ENCODE data around the gene UBE2U. TPM values are rescaled to one million over a fixed set of nuclear protein-coding genes. Genes with fewer than 3 reads are reported as not detected.

Gene UBE2U
- total RNA-seq, 4 donors from 2014 or later = not detected

DNA sequence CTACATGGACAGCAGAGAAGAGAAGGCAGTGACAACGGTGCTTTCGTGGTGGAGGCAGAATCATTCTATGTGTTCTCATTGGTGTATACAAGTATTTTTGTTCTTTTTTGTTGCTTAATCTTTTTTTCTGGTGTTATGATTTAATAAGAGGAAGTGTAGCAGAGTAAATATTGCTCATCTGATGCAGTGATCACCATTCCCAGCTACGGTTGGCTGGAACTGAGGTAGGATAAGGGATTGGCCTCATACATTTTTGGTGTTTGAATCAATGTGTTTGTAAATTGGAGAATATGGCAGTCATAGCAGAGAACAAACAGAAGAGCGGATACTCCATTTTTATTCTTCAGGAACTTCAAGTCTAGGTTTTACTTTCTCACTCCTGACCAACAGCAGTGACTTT, 76.6 kb downstream of the UBE2U start:
- no peak overlapping the region for H3K27ac ChIP-seq

GRCh38 chr1:64282351-64282750, 78.9 kb downstream of the UBE2U start:
- no peak for DNase-seq (ENCODE audit: low spot score in 2 of 2)
- H3K4me1 ChIP-seq = peaks cover 11% of the 10 kb centered on the region
- TF ChIP-seq POLR2AphosphoS5 (IDR thresholded peaks at IDR 0.05) (no peak), CTCF (IDR thresholded peaks at IDR 0.05) (no peak), POLR2A (IDR thresholded peaks at IDR 0.05) (no peak), EP300 (IDR thresholded peaks at IDR 0.05) (no peak)
- no peaks in the 10 kb centered on the region for H3K27me3 ChIP-seq
- WGBS = 22% methylated on average over 4 of the region's 4 CpGs
- no peaks in the 10 kb centered on the region for H3K9me3 ChIP-seq
- H3K4me3 ChIP-seq = no peak overlapping the region
- no peaks in the 10 kb centered on the region for H3K36me3 ChIP-seq
- H3K27ac ChIP-seq = no peak overlapping the region

More for the DNA sequence above, 76.6 kb downstream of the UBE2U start:
- no peaks in the 10 kb centered on the region for H3K9me3 ChIP-seq
- H3K4me1 ChIP-seq = peaks cover 11% of the 10 kb centered on the region
- H3K4me3 ChIP-seq = no peak overlapping the region
- no peak for DNase-seq (ENCODE audit: low spot score in 2 of 2)
- no peaks in the 10 kb centered on the region for H3K36me3 ChIP-seq
- WGBS = 83% methylated on average over 4 of the region's 4 CpGs
- no peaks in the 10 kb centered on the region for H3K27me3 ChIP-seq
- no peak for TF ChIP-seq CTCF (IDR thresholded peaks at IDR 0.05)
- no peak for TF ChIP-seq EP300 (IDR thresholded peaks at IDR 0.05)
- TF ChIP-seq POLR2AphosphoS5 (IDR thresholded peaks at IDR 0.05) = no peak
- no peak for TF ChIP-seq POLR2A (IDR thresholded peaks at IDR 0.05)

- DNase-seq (ENCODE audit: low spot score in 2 of 2) = no peak
- WGBS = 64% methylated on average over 3 of the region's 3 CpGs
- Histone ChIP-seq H3K27ac (no peak overlapping the region), H3K9me3 (no peaks in the 10 kb centered on the region), H3K36me3 (no peaks in the 10 kb centered on the region), H3K27me3 (no peaks in the 10 kb centered on the region), H3K4me3 (no peak overlapping the region), H3K4me1 (peaks cover 11% of the 10 kb centered on the region)
- TF ChIP-seq POLR2A (IDR thresholded peaks at IDR 0.05) (no peak), EP300 (IDR thresholded peaks at IDR 0.05) (no peak), POLR2AphosphoS5 (IDR thresholded peaks at IDR 0.05) (no peak), CTCF (IDR thresholded peaks at IDR 0.05) (no peak)
Observed at GRCh38 chr1:64287071-64287470, 83.6 kb downstream of the UBE2U start.

GRCh38 chr1:64290420-64290819, 87.0 kb downstream of the UBE2U start:
- DNase-seq (ENCODE audit: low spot score in 2 of 2) = no peak
- no peak overlapping the region for H3K4me3 ChIP-seq
- TF ChIP-seq EP300 (IDR thresholded peaks at IDR 0.05) (no peak), POLR2A (IDR thresholded peaks at IDR 0.05) (no peak), POLR2AphosphoS5 (IDR thresholded peaks at IDR 0.05) (no peak), CTCF (IDR thresholded peaks at IDR 0.05) (no peak)

DNA sequence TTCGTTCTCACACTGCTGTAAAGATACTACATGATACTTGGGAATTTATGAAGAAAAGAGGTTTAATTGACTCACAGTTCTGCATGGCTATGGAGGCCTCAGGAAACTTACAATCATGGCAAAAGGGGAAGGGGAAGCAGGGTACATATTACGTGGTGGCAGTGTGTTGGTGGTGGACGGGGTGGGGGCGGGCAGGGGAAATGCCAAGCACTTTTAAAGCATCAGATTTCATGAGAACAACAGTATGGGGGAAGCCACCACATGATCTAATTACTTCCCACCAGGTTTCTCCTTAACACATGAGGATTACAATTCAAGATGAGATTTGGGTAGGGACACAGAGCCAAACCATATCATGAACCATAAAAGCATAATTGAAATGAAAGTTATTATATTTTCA, 88.5 kb downstream of the UBE2U start:
- H3K9me3 ChIP-seq = no peaks in the 10 kb centered on the region
- no peaks in the 10 kb centered on the region for H3K4me1 ChIP-seq
- DNase-seq (ENCODE audit: low spot score in 2 of 2) = no peak
- 78% methylated on average over 4 of the region's 4 CpGs for WGBS
- H3K27ac ChIP-seq = no peak overlapping the region
- no peaks in the 10 kb centered on the region for H3K27me3 ChIP-seq
- H3K36me3 ChIP-seq = no peaks in the 10 kb centered on the region
- no peak for TF ChIP-seq CTCF (IDR thresholded peaks at IDR 0.05)
- TF ChIP-seq POLR2A (IDR thresholded peaks at IDR 0.05) = no peak
- TF ChIP-seq POLR2AphosphoS5 (IDR thresholded peaks at IDR 0.05) = no peak
- no peak for TF ChIP-seq EP300 (IDR thresholded peaks at IDR 0.05)
- no peak overlapping the region for H3K4me3 ChIP-seq

More at GRCh38 chr1:64290420-64290819, 87.0 kb downstream of the UBE2U start:
- no peak overlapping the region for H3K27ac ChIP-seq
- no peaks in the 10 kb centered on the region for H3K9me3 ChIP-seq
- no peaks in the 10 kb centered on the region for H3K36me3 ChIP-seq
- H3K27me3 ChIP-seq = no peaks in the 10 kb centered on the region
- 100% methylated on average over 1 of the region's 1 CpG for WGBS
- H3K4me1 ChIP-seq = no peaks in the 10 kb centered on the region
